DND-41 (cell line): ENCODE measurements around the gene SMAD1.
"Not testable (repeated sequence)": the region's sequence is repeated elsewhere in the genome, so short reads cannot be mapped to it uniquely, and the experiment has no call there.

Experiments
- ATAC-seq: fragments of 200-7000 bp; cut with Tn5 transposase; 3 replicates; pipeline ENCODE4 v1.9.1; 2021; ENCODE audit warnings: low read depth; ENCODE audit not compliant: insufficient read depth
- DNase-seq: peaks from one replicate; pipeline ENCODE4 v3.0.0-alpha.2; 2020
- H2AFZ ChIP-seq: 2 replicates; pipeline ENCODE4 v1.6.0; 2012; ENCODE audit warnings: low read depth, low read length
- H3K27ac ChIP-seq: 2 replicates; pipeline ENCODE4 v1.5.1; 2012; ENCODE audit warnings: low read length, inconsistent platforms
- H3K27me3 ChIP-seq: fragments of 200-600 bp; sonication (generic); 2 replicates; pipeline ENCODE4 v1.6.0; 2012; ENCODE audit warnings: low read length, mild to moderate bottlenecking, inconsistent platforms; ENCODE audit not compliant: insufficient read depth, poor library complexity
- H3K36me3 ChIP-seq: 2 replicates; pipeline ENCODE4 v1.5.1; 2012; ENCODE audit warnings: low read length, inconsistent platforms; ENCODE audit not compliant: insufficient read depth
- H3K4me1 ChIP-seq: 2 replicates; pipeline ENCODE4 v1.5.1; 2012; ENCODE audit warnings: mild to moderate bottlenecking, low read length; ENCODE audit not compliant: insufficient read depth
- H3K4me2 ChIP-seq: 2 replicates; pipeline ENCODE4 v1.6.0; 2012; ENCODE audit warnings: mild to moderate bottlenecking, moderate library complexity, low read length, inconsistent platforms; ENCODE audit not compliant: insufficient read depth
- H3K4me3 ChIP-seq, 2 experiments: fragments of 200-600 bp in 1 of 2; shearing (Covaris generic) in 1 of 2; 2 replicates each; pipeline ENCODE4 v1.5.1; 2012 to 2016; ENCODE audit warnings: inconsistent platforms in 2 of 2, low read length in 2 of 2, mild to moderate bottlenecking in 2 of 2, low read depth in 1 of 2, moderate library complexity in 1 of 2
- H3K79me2 ChIP-seq: 2 replicates; pipeline ENCODE4 v1.6.0; 2012; ENCODE audit warnings: low read length, inconsistent platforms; ENCODE audit not compliant: insufficient read depth
- H3K9ac ChIP-seq: 2 replicates; pipeline ENCODE4 v1.6.0; 2012; ENCODE audit warnings: low read depth, mild to moderate bottlenecking, inconsistent platforms, low read length, moderate library complexity
- H3K9me3 ChIP-seq: 2 replicates; pipeline ENCODE4 v1.5.1; 2012; ENCODE audit warnings: low read length, moderate library complexity, mild to moderate bottlenecking, inconsistent platforms; ENCODE audit not compliant: insufficient read depth, severe bottlenecking
- H4K20me1 ChIP-seq: 2 replicates; pipeline ENCODE4 v1.6.0; 2012; ENCODE audit warnings: low read length; ENCODE audit not compliant: insufficient read depth
- CTCF ChIP-seq: IDR thresholded peaks from 2 replicates; pipeline ENCODE4 v1.5.1; 2012; ENCODE audit warnings: borderline replicate concordance, low read length, moderate library complexity, mild to moderate bottlenecking; ENCODE audit not compliant: poor library complexity, severe bottlenecking; ENCODE audit errors: extremely low read depth
- EZH2 ChIP-seq: IDR thresholded peaks from 3 replicates; pipeline ENCODE4 v1.6.1; 2012; ENCODE audit warnings: borderline replicate concordance, low read depth, mild to moderate bottlenecking, moderate library complexity, low read length, inconsistent platforms; ENCODE audit not compliant: severe bottlenecking

Gene SMAD1

GRCh38 chr4:145580906-145581305 is 99.3 kb downstream of the SMAD1 start:
- H3K27ac ChIP-seq, result no peak overlapping the region
- H3K79me2 ChIP-seq, result no peaks in the 10 kb centered on the region
- no peak overlapping the region for H3K4me3 ChIP-seq
- no peaks in the 10 kb centered on the region for H3K36me3 ChIP-seq
- no peak overlapping the region for H2AFZ ChIP-seq
- no peak overlapping the region for H3K9ac ChIP-seq
- DNase-seq (no peak), ATAC-seq (no peak)
- no peaks in the 10 kb centered on the region for H3K9me3 ChIP-seq
- no peak for TF ChIP-seq EZH2
- no peak for TF ChIP-seq CTCF
- H3K4me2 ChIP-seq, result no peak overlapping the region
- H3K4me1 ChIP-seq, result no peaks in the 10 kb centered on the region
- no peaks in the 10 kb centered on the region for H4K20me1 ChIP-seq
- no peaks in the 10 kb centered on the region for H3K27me3 ChIP-seq

- Histone ChIP-seq H3K27me3 (no peaks in the 10 kb centered on the region), H4K20me1 (no peaks in the 10 kb centered on the region), H3K9ac (no peak overlapping the region), H3K9me3 (no peaks in the 10 kb centered on the region), H3K79me2 (no peaks in the 10 kb centered on the region), H3K4me1 (no peaks in the 10 kb centered on the region), H2AFZ (no peak overlapping the region), H3K4me3 (no peak overlapping the region), H3K4me2 (no peak overlapping the region), H3K36me3 (no peaks in the 10 kb centered on the region), H3K27ac (no peak overlapping the region)
- TF ChIP-seq EZH2 (no peak), CTCF (no peak)
- ATAC-seq (no peak), DNase-seq (no peak)
These were observed 101.8 kb downstream of the SMAD1 start for GRCh38 chr4:145583191-145584055.

GRCh38 chr4:145587088-145587754 is 105.6 kb downstream of the SMAD1 start:
- H3K4me1 ChIP-seq, result no peaks in the 10 kb centered on the region
- no peaks in the 10 kb centered on the region for H3K9me3 ChIP-seq
- no peak overlapping the region for H2AFZ ChIP-seq
- no peak for DNase-seq
- H3K4me3 ChIP-seq, result no peak overlapping the region
- H3K27me3 ChIP-seq, result no peaks in the 10 kb centered on the region
- H4K20me1 ChIP-seq, result no peaks in the 10 kb centered on the region
- ATAC-seq, result no peak
- TF ChIP-seq CTCF (no peak), EZH2 (no peak)
- H3K79me2 ChIP-seq, result no peaks in the 10 kb centered on the region
- H3K9ac ChIP-seq, result no peak overlapping the region
- no peak overlapping the region for H3K4me2 ChIP-seq
- H3K27ac ChIP-seq, result no peak overlapping the region
- no peaks in the 10 kb centered on the region for H3K36me3 ChIP-seq

GRCh38 chr4:145589381-145589780 is 107.7 kb downstream of the SMAD1 start:
- DNase-seq, H3K36me3 ChIP-seq, H4K20me1 ChIP-seq, H3K79me2 ChIP-seq, H3K27me3 ChIP-seq, ATAC-seq, H3K4me2 ChIP-seq, H3K4me3 ChIP-seq, H2AFZ ChIP-seq, H3K4me1 ChIP-seq, H3K27ac ChIP-seq, H3K9ac ChIP-seq, H3K9me3 ChIP-seq: not testable (repeated sequence)
